ENCODE measurements around the gene LUZP1. TPM values are rescaled to one million over a fixed set of nuclear protein-coding genes. Genes with fewer than 3 reads are reported as not detected.

The LUZP1 gene
- total RNA-seq, 4 donors from 2014 or later = 22.3 to 38.4 (median 30.3) TPM

DNA sequence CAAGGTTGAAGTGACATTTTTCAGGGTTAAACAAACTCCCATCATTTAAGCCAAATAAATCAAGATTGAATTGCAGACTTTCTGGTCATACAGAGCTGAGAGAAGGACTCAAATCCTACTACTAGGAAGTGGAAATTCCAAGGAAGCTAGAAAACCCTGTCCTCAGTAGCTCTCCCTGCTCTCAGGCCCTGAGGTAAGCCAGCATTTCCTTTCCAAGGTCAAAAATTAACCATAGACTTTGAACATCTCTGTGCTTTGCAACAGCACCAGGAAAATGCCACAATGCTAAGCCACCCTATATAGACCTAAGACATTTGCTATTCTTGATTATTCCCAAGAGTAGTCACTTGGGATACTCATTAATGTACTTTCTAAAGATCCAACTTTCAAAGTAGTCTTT is 45.1 kb downstream of the LUZP1 start:
- H3K27me3 ChIP-seq = no peaks in the 10 kb centered on the region
- no peak for ATAC-seq
- H3K4me3 ChIP-seq = no peak overlapping the region
- TF ChIP-seq POLR2A (IDR thresholded peaks at IDR 0.05) (no peak), POLR2AphosphoS5 (IDR thresholded peaks at IDR 0.05) (no peak), EP300 (IDR thresholded peaks at IDR 0.05) (no peak)
- TF ChIP-seq, protein P1, sequence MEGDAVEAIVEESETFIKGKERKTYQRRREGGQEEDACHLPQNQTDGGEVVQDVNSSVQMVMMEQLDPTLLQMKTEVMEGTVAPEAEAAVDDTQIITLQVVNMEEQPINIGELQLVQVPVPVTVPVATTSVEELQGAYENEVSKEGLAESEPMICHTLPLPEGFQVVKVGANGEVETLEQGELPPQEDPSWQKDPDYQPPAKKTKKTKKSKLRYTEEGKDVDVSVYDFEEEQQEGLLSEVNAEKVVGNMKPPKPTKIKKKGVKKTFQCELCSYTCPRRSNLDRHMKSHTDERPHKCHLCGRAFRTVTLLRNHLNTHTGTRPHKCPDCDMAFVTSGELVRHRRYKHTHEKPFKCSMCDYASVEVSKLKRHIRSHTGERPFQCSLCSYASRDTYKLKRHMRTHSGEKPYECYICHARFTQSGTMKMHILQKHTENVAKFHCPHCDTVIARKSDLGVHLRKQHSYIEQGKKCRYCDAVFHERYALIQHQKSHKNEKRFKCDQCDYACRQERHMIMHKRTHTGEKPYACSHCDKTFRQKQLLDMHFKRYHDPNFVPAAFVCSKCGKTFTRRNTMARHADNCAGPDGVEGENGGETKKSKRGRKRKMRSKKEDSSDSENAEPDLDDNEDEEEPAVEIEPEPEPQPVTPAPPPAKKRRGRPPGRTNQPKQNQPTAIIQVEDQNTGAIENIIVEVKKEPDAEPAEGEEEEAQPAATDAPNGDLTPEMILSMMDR (IDR thresholded peaks at IDR 0.05) = no peak
- peak overlapping the region in 1 of 4 donors; percentile 49 for H3K27ac ChIP-seq
- no peaks in the 10 kb centered on the region for H3K9me3 ChIP-seq
- no peaks in the 10 kb centered on the region for H3K36me3 ChIP-seq
- H3K4me1 ChIP-seq = peaks cover 9 to 76% (median 21%) of the 10 kb centered on the region in 3 donors

DNA sequence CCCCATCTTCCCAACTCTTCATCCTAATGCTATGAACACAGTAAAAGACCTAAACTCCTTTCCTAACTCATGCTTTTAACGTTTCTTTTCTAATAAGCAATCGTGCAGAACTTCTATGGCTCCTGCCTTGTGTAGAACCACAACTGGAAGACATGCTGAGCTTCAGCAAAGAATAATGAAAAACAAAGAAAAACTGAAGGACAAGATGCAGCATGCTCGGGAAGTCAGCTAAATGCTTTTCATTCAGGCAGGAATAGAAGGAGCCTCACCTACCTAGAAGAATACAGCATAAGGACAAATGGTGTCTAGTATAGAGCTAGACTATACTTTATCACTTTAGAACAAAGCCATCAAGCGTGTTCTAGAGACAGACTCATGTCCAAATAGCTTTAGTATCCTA is 45.9 kb downstream of the LUZP1 start:
- Histone ChIP-seq H3K27ac (peak overlapping the region in 2 of 4 donors; percentile 45 to 49), H3K4me3 (no peak overlapping the region), H3K36me3 (no peaks in the 10 kb centered on the region), H3K4me1 (peaks cover 9 to 81% (median 21%) of the 10 kb centered on the region in 3 donors), H3K27me3 (no peaks in the 10 kb centered on the region), H3K9me3 (no peaks in the 10 kb centered on the region)
- no peak for ATAC-seq
- WGBS, 2 donors (ENCODE audit: low coverage in 1 of 2) = 12 to 44% methylated on average over 3 to 4 of the region's 4 CpGs
- TF ChIP-seq EP300 (IDR thresholded peaks at IDR 0.05) = no peak
- no peak for TF ChIP-seq POLR2AphosphoS5 (IDR thresholded peaks at IDR 0.05)
- no peak for TF ChIP-seq POLR2A (IDR thresholded peaks at IDR 0.05)
- TF ChIP-seq, protein P1 (IDR thresholded peaks at IDR 0.05) = no peak

- WGBS, 2 donors (ENCODE audit: low coverage in 1 of 2) = 5 to 10% methylated on average over 3 to 4 of the region's 4 CpGs
- no peak for TF ChIP-seq EP300 (IDR thresholded peaks at IDR 0.05)
- no peak for TF ChIP-seq POLR2AphosphoS5 (IDR thresholded peaks at IDR 0.05)
- TF ChIP-seq, protein P1 (IDR thresholded peaks at IDR 0.05) = no peak
- TF ChIP-seq POLR2A (IDR thresholded peaks at IDR 0.05) = no peak
- Histone ChIP-seq H3K36me3 (no peaks in the 10 kb centered on the region), H3K9me3 (no peaks in the 10 kb centered on the region), H3K4me1 (peaks cover 9 to 81% (median 21%) of the 10 kb centered on the region in 3 donors), H3K27ac (peak overlapping the region in 3 of 4 donors; percentile 45 to 67 (median 49)), H3K27me3 (no peaks in the 10 kb centered on the region), H3K4me3 (no peak overlapping the region)
- ATAC-seq = peak; percentile 43
These were observed 46.5 kb downstream of the LUZP1 start for GRCh38 chr1:23122023-23122748.

GRCh38 chr1:23120383-23120782 is 48.3 kb downstream of the LUZP1 start:
- Histone ChIP-seq H3K27ac (no peak overlapping the region), H3K4me1 (peaks cover 9 to 83% (median 9%) of the 10 kb centered on the region in 3 donors), H3K27me3 (no peaks in the 10 kb centered on the region), H3K4me3 (no peak overlapping the region), H3K9me3 (no peaks in the 10 kb centered on the region), H3K36me3 (no peaks in the 10 kb centered on the region)
- TF ChIP-seq POLR2AphosphoS5 (IDR thresholded peaks at IDR 0.05) = no peak
- no peak for TF ChIP-seq POLR2A (IDR thresholded peaks at IDR 0.05)
- TF ChIP-seq EP300 (IDR thresholded peaks at IDR 0.05) = no peak
- TF ChIP-seq, protein P1 (IDR thresholded peaks at IDR 0.05) = no peak
- 95% methylated on average over 3 of the region's 3 CpGs; no CpG with 5 or more reads in 1 of the 2 donors for WGBS, 2 donors (ENCODE audit: low coverage in 1 of 2)
- no peak for ATAC-seq

Measured in gastroesophageal sphincter (tissue), 4 donors.